Uterus (tissue), 4 donors: Measurements from ENCODE around the gene FAM110A. TPM values are rescaled to one million over a fixed set of nuclear protein-coding genes. Genes with fewer than 3 reads are reported as not detected.
A peak's percentile ranks its signal among the peaks of the same experiment; 100 is the strongest.

Experiments used
- DNase-seq, 2 donors: peaks; one replicate each; pipeline ENCODE4 v3.0.0-alpha.2; 2019 to 2020
- H3K27ac ChIP-seq, 2 donors: fragments of 200-600 bp; sonication (generic); 1 replicate in 1 of 2; 2 replicates in 1 of 2; pipeline ENCODE4 v1.5.1; 2016 to 2018
- H3K27me3 ChIP-seq, 2 donors: fragments of 200-600 bp; sonication (generic); one replicate each; pipeline ENCODE4 v1.5.1; 2018 to 2019; ENCODE audit warnings: control low read depth in 1 of 2
- H3K36me3 ChIP-seq, 2 donors: fragments of 200-600 bp; sonication (generic); one replicate each; pipeline ENCODE4 v1.5.1; 2019; ENCODE audit warnings: control low read depth in 1 of 2
- H3K4me1 ChIP-seq, 2 donors: fragments of 200-600 bp; sonication (generic); one replicate each; pipeline ENCODE4 v1.5.1; 2018 to 2019; ENCODE audit warnings: control low read depth in 1 of 2
- H3K4me3 ChIP-seq, 2 donors: fragments of 200-600 bp; sonication (generic); 1 replicate in 1 of 2; 2 replicates in 1 of 2; pipeline ENCODE4 v1.5.1; 2018 to 2019; ENCODE audit warnings: mild to moderate bottlenecking in 1 of 2
- H3K9me3 ChIP-seq, 2 donors: fragments of 200-600 bp; sonication (generic); one replicate each; pipeline ENCODE4 v1.5.1; 2019; ENCODE audit warnings: control low read depth in 1 of 2
- POLR2A ChIP-seq, 2 donors: fragments of 450-650 bp; IDR thresholded peaks; one replicate each; pipeline ENCODE4 v1.6.1; 2016; ENCODE audit warnings: antibody characterized with exemption in 2 of 2, mild to moderate bottlenecking in 1 of 2, moderate library complexity in 1 of 2
- intact Hi-C: fragments of 100-400 bp; cut with DNase I; formaldehyde crosslinking; loops from one replicate; pipeline ENCODE4 v1.15.1; 2023; ENCODE audit warnings: low total_unique reads
- total RNA-seq, 4 donors: library from RNA; depleted of rRNA in 3 of 4; stranded (reverse); fragments of >200 nt in 3 of 4; gene quantifications; one replicate each; pipeline versions ENCODE4 v1.1.0 to v1.2.4, GENCODE V29; 2014 to 2023
- TF ChIP-seq, protein P1 (sequence below), 4 experiments: fragments of 200-600 bp in 2 of 4; fragments of 450-650 bp in 2 of 4; sonication (generic) in 2 of 4; IDR thresholded peaks; one replicate each; pipeline ENCODE4 v1.5.1; 2016 to 2019; ENCODE audit warnings: antibody characterized with exemption in 4 of 4, mild to moderate bottlenecking in 2 of 4, moderate library complexity in 1 of 4
- donor health status: DM: yes; HTN: yes; CAD: no.

The FAM110A gene
- total RNA-seq, 4 donors from 2014 or later, result 0.59 to 6.2 (median 4.0) TPM

- no peaks in the 10 kb centered on the region for H3K36me3 ChIP-seq
- TF ChIP-seq, protein P1, sequence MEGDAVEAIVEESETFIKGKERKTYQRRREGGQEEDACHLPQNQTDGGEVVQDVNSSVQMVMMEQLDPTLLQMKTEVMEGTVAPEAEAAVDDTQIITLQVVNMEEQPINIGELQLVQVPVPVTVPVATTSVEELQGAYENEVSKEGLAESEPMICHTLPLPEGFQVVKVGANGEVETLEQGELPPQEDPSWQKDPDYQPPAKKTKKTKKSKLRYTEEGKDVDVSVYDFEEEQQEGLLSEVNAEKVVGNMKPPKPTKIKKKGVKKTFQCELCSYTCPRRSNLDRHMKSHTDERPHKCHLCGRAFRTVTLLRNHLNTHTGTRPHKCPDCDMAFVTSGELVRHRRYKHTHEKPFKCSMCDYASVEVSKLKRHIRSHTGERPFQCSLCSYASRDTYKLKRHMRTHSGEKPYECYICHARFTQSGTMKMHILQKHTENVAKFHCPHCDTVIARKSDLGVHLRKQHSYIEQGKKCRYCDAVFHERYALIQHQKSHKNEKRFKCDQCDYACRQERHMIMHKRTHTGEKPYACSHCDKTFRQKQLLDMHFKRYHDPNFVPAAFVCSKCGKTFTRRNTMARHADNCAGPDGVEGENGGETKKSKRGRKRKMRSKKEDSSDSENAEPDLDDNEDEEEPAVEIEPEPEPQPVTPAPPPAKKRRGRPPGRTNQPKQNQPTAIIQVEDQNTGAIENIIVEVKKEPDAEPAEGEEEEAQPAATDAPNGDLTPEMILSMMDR (IDR thresholded peaks at IDR 0.05), result peak; percentile 89 to 95 (median 92)
- no peak for TF ChIP-seq POLR2A (IDR thresholded peaks at IDR 0.05)
- H3K27ac ChIP-seq, result no peak overlapping the region
- H3K4me3 ChIP-seq, result no peak overlapping the region
- intact Hi-C loops, result loop anchor here (5.0 kb wide), 2 partner anchors 141 to 396 kb away; no protein-coding TSS in a partner anchor
- peak; percentile 43 to 51 for DNase-seq
- H3K4me1 ChIP-seq, result no peaks in the 10 kb centered on the region
- H3K27me3 ChIP-seq, result no peaks in the 10 kb centered on the region
- no peaks in the 10 kb centered on the region for H3K9me3 ChIP-seq
These were observed 17.5 kb upstream of the FAM110A start for GRCh38 chr20:815914-816606.

GRCh38 chr20:818001-818664, 15.4 kb upstream of the FAM110A start:
- Histone ChIP-seq H3K9me3 (no peaks in the 10 kb centered on the region), H3K27me3 (no peaks in the 10 kb centered on the region), H3K4me1 (no peaks in the 10 kb centered on the region), H3K4me3 (no peak overlapping the region), H3K27ac (no peak overlapping the region), H3K36me3 (no peaks in the 10 kb centered on the region)
- intact Hi-C loops, result loop anchor here (5.0 kb wide), 2 partner anchors 139 to 394 kb away; no protein-coding TSS in a partner anchor
- TF ChIP-seq, protein P1 (IDR thresholded peaks at IDR 0.05), result no peak
- TF ChIP-seq POLR2A (IDR thresholded peaks at IDR 0.05), result no peak
- no peak for DNase-seq

- intact Hi-C loops, result loop anchor here (5.0 kb wide), 2 partner anchors 138 to 392 kb away; no protein-coding TSS in a partner anchor
- Histone ChIP-seq H3K36me3 (no peaks in the 10 kb centered on the region), H3K27ac (no peak overlapping the region), H3K4me3 (no peak overlapping the region), H3K4me1 (no peaks in the 10 kb centered on the region), H3K9me3 (no peaks in the 10 kb centered on the region), H3K27me3 (no peaks in the 10 kb centered on the region)
- no peak for DNase-seq
- TF ChIP-seq POLR2A (IDR thresholded peaks at IDR 0.05), result no peak
These were observed 13.7 kb upstream of the FAM110A start for GRCh38 chr20:819680-820322.

DNA sequence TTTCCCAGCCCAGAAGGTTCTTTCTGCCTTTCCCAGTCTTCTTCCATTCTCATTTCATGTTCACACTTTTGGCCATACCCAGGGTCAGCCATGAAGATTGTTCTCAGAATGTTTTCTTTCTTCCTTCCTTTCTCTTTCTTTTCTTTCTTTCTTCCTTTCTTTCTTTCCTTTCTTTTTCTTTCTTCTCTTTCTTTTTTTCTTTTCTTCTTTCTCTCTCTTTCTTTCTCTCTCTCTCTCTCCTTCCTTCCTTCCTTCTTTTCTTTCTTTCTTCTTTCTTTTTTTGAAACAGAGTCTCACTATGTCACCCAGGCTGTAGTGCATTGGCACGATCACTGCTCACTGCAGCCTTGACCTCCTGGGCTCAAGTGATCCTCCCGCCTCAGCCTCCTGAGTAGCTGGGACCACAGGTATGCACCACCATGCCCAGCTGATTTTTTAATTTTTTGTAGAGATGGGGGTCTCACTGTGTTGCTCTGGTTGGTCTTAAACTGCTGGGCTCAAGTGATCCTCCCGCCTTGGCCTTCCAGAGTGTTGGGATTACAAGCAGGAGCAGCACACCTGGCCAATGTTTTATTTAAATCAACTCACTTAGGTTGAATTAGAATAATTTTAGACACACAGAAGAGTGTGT, 13.1 kb upstream of the FAM110A start:
- no peak for DNase-seq
- Histone ChIP-seq H3K9me3 (no peaks in the 10 kb centered on the region), H3K4me1 (no peaks in the 10 kb centered on the region), H3K36me3 (no peaks in the 10 kb centered on the region), H3K27me3 (no peaks in the 10 kb centered on the region), H3K4me3 (no peak overlapping the region), H3K27ac (no peak overlapping the region)
- intact Hi-C loops, result no loop called here
- no peak for TF ChIP-seq POLR2A (IDR thresholded peaks at IDR 0.05)
- TF ChIP-seq, protein P1 (IDR thresholded peaks at IDR 0.05), result no peak

DNA sequence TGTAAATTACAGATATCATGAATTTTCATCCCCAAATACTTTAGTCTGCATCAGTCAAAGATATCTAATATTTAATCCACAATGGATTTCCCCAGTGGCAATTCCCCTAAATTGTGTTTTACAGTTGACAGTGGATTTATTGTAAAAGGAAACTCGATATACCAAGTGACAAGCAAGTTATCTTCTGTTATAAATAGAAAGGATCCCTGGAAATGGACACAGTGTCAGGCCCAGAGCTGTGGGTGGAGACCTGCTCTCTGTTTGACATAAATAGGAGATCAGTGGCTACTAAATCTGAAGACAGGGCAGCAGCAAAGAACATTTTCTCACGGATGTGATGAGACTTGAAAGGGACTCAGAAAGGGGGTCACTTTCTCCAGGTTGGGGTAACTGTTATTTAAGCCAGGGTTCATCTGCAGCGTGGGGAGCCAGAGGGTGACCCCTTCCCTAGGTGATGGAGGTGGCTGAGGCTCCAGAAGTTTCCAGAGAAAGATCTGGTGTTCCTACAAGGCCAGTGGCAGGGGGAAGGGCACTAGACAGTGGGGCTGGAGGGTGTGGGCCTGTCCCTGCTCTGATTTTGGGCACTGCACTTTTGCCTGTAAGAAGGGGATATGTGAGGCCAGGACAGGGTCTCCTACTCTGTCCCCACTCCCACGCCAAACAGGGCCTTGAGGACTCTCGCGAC, 12.3 kb upstream of the FAM110A start:
- no peaks in the 10 kb centered on the region for H3K36me3 ChIP-seq
- DNase-seq, result no peak
- no peak for TF ChIP-seq POLR2A (IDR thresholded peaks at IDR 0.05)
- TF ChIP-seq, protein P1 (IDR thresholded peaks at IDR 0.05), result no peak
- H3K9me3 ChIP-seq, result no peaks in the 10 kb centered on the region
- H3K4me3 ChIP-seq, result no peak overlapping the region
- no peaks in the 10 kb centered on the region for H3K4me1 ChIP-seq
- intact Hi-C loops, result no loop called here
- H3K27ac ChIP-seq, result no peak overlapping the region
- H3K27me3 ChIP-seq, result no peaks in the 10 kb centered on the region
